ENCODE results near the gene C21orf58. TPM values are rescaled to one million over a fixed set of nuclear protein-coding genes. Genes with fewer than 3 reads are reported as not detected.

The C21orf58 gene
- total and polyA plus RNA-seq, 2 experiments from 2014 or later, result 2.6 to 6.8 TPM

DNA sequence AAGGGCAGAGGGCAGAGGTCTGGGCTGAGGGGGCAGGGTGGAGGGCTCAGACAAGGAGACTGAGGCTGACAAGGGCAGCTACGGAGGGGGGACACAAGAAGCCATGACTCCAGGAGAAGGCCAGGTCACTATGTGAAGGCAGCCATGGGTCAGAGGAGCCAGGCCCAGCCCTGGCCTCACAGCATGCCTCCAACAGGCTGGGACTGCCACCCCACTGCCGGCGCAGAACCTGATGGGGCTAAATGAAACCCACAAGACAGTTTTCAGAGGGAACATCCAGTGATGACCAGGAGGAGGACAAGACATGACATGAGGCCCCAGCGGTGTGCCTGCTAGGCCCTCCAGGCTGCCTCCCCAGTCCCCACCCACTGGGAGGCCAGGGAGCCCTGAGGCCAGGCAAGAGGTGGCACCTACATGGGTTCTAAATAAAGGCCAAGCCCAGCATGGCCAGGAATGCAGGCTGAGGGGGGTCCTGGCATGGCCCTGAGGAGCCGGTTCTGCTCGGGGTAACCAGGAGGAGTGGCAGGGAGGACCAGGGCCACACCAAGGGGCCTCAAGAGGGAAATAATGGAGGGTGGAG lies 67.8 kb downstream of the C21orf58 start:
- Histone ChIP-seq H3K9me2 (replicated peaks; ENCODE audit: insufficient read depth) (no peaks in the 10 kb centered on the region), H3K27ac (no peak overlapping the region), H3K4me1 (ENCODE audit: insufficient read depth) (no peaks in the 10 kb centered on the region), H2AFZ (no peak overlapping the region), H3K9me3 (ENCODE audit: low read depth) (no peaks in the 10 kb centered on the region), H3K79me2 (no peaks in the 10 kb centered on the region), H3K4me3 (no peak overlapping the region), H3K4me2 (no peak overlapping the region), H3K27me3 (no peaks in the 10 kb centered on the region), H3K36me3 (replicated peaks; ENCODE audit: insufficient read depth, low read depth) (no peaks in the 10 kb centered on the region), H4K20me1 (ENCODE audit: insufficient read depth, poor library complexity, severe bottlenecking) (no peaks in the 10 kb centered on the region)
- DNase-seq (ENCODE audit: low spot score), result no peak
- TF ChIP-seq EZH2 (IDR thresholded peaks at IDR 0.05; ENCODE audit: borderline replicate concordance) (no peak), EZH2phosphoT487 (IDR thresholded peaks at IDR 0.05; ENCODE audit: low read depth, severe bottlenecking, unreplicated experiment) (no peak)
- TF ChIP-seq, protein P1, sequence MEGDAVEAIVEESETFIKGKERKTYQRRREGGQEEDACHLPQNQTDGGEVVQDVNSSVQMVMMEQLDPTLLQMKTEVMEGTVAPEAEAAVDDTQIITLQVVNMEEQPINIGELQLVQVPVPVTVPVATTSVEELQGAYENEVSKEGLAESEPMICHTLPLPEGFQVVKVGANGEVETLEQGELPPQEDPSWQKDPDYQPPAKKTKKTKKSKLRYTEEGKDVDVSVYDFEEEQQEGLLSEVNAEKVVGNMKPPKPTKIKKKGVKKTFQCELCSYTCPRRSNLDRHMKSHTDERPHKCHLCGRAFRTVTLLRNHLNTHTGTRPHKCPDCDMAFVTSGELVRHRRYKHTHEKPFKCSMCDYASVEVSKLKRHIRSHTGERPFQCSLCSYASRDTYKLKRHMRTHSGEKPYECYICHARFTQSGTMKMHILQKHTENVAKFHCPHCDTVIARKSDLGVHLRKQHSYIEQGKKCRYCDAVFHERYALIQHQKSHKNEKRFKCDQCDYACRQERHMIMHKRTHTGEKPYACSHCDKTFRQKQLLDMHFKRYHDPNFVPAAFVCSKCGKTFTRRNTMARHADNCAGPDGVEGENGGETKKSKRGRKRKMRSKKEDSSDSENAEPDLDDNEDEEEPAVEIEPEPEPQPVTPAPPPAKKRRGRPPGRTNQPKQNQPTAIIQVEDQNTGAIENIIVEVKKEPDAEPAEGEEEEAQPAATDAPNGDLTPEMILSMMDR (IDR thresholded peaks at IDR 0.05; ENCODE audit: poor library complexity), result no peak
- 100% methylated on average over 6 of the region's 6 CpGs for WGBS (ENCODE audit: low lambda C conversion rate, missing lambda C conversion rate)

- Histone ChIP-seq H4K20me1 (ENCODE audit: insufficient read depth, poor library complexity, severe bottlenecking) (no peaks in the 10 kb centered on the region), H3K36me3 (replicated peaks; ENCODE audit: insufficient read depth, low read depth) (no peaks in the 10 kb centered on the region), H3K79me2 (no peaks in the 10 kb centered on the region), H2AFZ (no peak overlapping the region), H3K9me2 (replicated peaks; ENCODE audit: insufficient read depth) (no peaks in the 10 kb centered on the region), H3K27me3 (no peaks in the 10 kb centered on the region), H3K9me3 (ENCODE audit: low read depth) (no peaks in the 10 kb centered on the region), H3K4me3 (no peak overlapping the region), H3K27ac (no peak overlapping the region), H3K4me2 (no peak overlapping the region), H3K4me1 (ENCODE audit: insufficient read depth) (no peaks in the 10 kb centered on the region)
- no peak for TF ChIP-seq EZH2 (IDR thresholded peaks at IDR 0.05; ENCODE audit: borderline replicate concordance)
- WGBS (ENCODE audit: low lambda C conversion rate, missing lambda C conversion rate), result 98% methylated on average over 11 of the region's 11 CpGs
- DNase-seq (ENCODE audit: low spot score), result no peak
These were observed 68.5 kb downstream of the C21orf58 start for GRCh38 chr21:46255166-46255565.

GRCh38 chr21:46254208-46254975 lies 69.3 kb downstream of the C21orf58 start:
- no peak overlapping the region for H2AFZ ChIP-seq
- DNase-seq (ENCODE audit: low spot score), result no peak
- H3K4me1 ChIP-seq (ENCODE audit: insufficient read depth), result no peaks in the 10 kb centered on the region
- no peaks in the 10 kb centered on the region for H3K36me3 ChIP-seq (replicated peaks; ENCODE audit: insufficient read depth, low read depth)
- no peaks in the 10 kb centered on the region for H3K9me2 ChIP-seq (replicated peaks; ENCODE audit: insufficient read depth)
- H3K27me3 ChIP-seq, result no peaks in the 10 kb centered on the region
- H3K4me3 ChIP-seq, result no peak overlapping the region
- no peaks in the 10 kb centered on the region for H3K79me2 ChIP-seq
- no peak overlapping the region for H3K27ac ChIP-seq
- H3K9me3 ChIP-seq (ENCODE audit: low read depth), result no peaks in the 10 kb centered on the region
- TF ChIP-seq, protein P1 (IDR thresholded peaks at IDR 0.05; ENCODE audit: poor library complexity), result no peak
- TF ChIP-seq EZH2 (IDR thresholded peaks at IDR 0.05; ENCODE audit: borderline replicate concordance) (no peak), EZH2phosphoT487 (IDR thresholded peaks at IDR 0.05; ENCODE audit: low read depth, severe bottlenecking, unreplicated experiment) (no peak)
- H3K4me2 ChIP-seq, result no peak overlapping the region
- 96% methylated on average over 12 of the region's 12 CpGs for WGBS (ENCODE audit: low lambda C conversion rate, missing lambda C conversion rate)
- H4K20me1 ChIP-seq (ENCODE audit: insufficient read depth, poor library complexity, severe bottlenecking), result no peaks in the 10 kb centered on the region

DNA sequence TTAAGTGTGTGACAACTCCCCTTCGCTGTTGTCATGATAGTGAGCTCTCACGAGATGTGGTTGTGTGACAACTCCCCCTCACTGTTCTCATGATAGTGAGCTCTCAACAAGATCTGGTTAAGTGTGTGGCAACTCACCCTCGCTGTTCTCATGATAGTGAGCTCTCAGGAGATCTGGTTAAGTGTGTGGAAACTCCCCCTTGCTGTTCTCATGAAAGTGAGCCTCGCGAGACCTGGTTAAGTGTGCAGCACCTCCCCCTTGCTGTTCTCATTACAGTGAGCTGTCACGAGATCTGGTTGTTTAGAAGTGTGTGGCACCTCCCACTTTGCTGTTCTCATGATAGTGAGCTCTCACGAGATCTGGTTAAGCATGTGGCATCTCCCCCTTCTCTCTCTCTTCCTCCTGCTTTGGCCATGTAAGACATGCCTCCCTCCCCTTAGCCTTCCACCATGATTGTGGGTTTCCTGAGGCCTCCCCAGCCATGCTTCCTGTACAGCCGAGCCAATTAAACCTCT lies 70.0 kb downstream of the C21orf58 start:
- H3K27me3 ChIP-seq, result no peaks in the 10 kb centered on the region
- H3K4me3 ChIP-seq, result no peak overlapping the region
- H3K79me2 ChIP-seq, result no peaks in the 10 kb centered on the region
- 83% methylated on average over 8 of the region's 8 CpGs for WGBS (ENCODE audit: low lambda C conversion rate, missing lambda C conversion rate)
- no peaks in the 10 kb centered on the region for H3K9me2 ChIP-seq (replicated peaks; ENCODE audit: insufficient read depth)
- no peaks in the 10 kb centered on the region for H3K9me3 ChIP-seq (ENCODE audit: low read depth)
- no peak overlapping the region for H3K27ac ChIP-seq
- no peaks in the 10 kb centered on the region for H3K4me1 ChIP-seq (ENCODE audit: insufficient read depth)
- TF ChIP-seq EZH2phosphoT487 (IDR thresholded peaks at IDR 0.05; ENCODE audit: low read depth, severe bottlenecking, unreplicated experiment) (no peak), EZH2 (IDR thresholded peaks at IDR 0.05; ENCODE audit: borderline replicate concordance) (no peak)
- TF ChIP-seq, protein P1 (IDR thresholded peaks at IDR 0.05; ENCODE audit: poor library complexity), result no peak
- no peaks in the 10 kb centered on the region for H3K36me3 ChIP-seq (replicated peaks; ENCODE audit: insufficient read depth, low read depth)
- no peaks in the 10 kb centered on the region for H4K20me1 ChIP-seq (ENCODE audit: insufficient read depth, poor library complexity, severe bottlenecking)
- DNase-seq (ENCODE audit: low spot score), result peak; percentile 22
- no peak overlapping the region for H2AFZ ChIP-seq
- no peak overlapping the region for H3K4me2 ChIP-seq
